ENCODE results near the gene PSMB7. TPM values are rescaled to one million over a fixed set of nuclear protein-coding genes. Genes with fewer than 3 reads are reported as not detected.

PSMB7 gene
- total RNA-seq (2022; extraction: Qiagen RNA extraction; ENCODE audit: low read depth): 311 to 354 TPM (median 328 TPM) in 5 replicates

DNA sequence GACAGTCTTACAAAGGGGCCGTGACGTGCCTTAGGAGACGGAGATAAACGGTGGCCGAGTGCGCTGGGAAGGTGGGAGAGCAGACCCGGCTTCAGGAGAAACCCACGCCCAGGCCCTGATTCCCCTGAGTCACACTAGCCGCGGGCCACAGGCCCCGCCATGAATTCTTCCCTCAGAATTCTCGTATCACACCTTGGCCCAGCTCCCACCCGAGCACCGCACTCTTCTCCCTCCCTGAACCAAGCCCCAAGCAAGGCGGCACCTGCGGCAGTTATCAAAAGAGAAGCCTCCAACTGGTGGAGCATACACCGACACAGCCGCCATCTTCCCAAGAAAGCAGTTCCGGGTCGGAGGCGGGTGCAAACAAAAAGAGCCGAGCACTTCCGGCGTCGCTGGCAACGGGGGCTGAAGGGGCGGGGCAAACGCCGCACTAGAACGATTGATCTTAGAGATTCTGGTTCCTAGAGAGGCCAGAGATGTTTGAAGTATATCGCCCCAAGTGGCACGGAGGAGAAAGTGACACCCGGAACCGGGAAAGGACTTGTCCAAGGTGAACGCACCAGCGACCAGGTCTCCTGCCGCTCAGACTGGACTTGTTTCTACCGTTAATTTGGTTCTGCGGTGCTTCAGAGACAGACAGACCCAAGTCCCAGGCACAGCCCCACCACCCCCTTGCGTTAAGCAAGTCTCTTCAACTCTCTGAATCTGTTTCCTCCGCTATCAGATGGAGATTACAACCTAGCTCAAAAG lies at the start of gene PSMB7:
Gene PSMB7 (minus strand): TSS at position 341 of the 750 bp plus-strand sequence. CDS start 17 bp downstream, at position 324.

GRCh38 chr9:124450241-124450924 lies 35.1 kb upstream of the PSMB7 start, which contains the start of gene ADGRD2:
Gene ADGRD2, plus strand, starts transcription at chr9:124450451. Its CDS starts 1,216 bp downstream, at chr9:124451667.

Other genes starting within 250 kb of the PSMB7 start
- 61.7 to 82.3 TPM (median 76.3 TPM) in 5 replicates for gene NEK6, start 157.5 kb downstream of the PSMB7 start, total RNA-seq (2022; extraction: Qiagen RNA extraction; ENCODE audit: low read depth)
- gene ADGRD2, start 35.0 kb upstream of the PSMB7 start, total RNA-seq (2022; extraction: Qiagen RNA extraction; ENCODE audit: low read depth): not detected in 5 replicates
- 0.06 to 0.13 TPM (median 0.10 TPM) in 4 of 5 replicates, not detected in the other for gene NR5A1, start 92.0 kb upstream of the PSMB7 start, total RNA-seq (2022; extraction: Qiagen RNA extraction; ENCODE audit: low read depth)